Upper lobe of left lung (tissue), 6 donors: Measurements from ENCODE around the gene GRIK2. TPM values are rescaled to one million over a fixed set of nuclear protein-coding genes. Genes with fewer than 3 reads are reported as not detected.

Experiments used
- ATAC-seq, 2 donors: fragments of 200-7000 bp; cut with Tn5 transposase; one replicate each; pipeline ENCODE4 v1.9.1; 2022; ENCODE audit warnings: mild to moderate bottlenecking in 2 of 2, moderate library complexity in 2 of 2; ENCODE audit not compliant: low FRiP score in 2 of 2
- DNase-seq, 2 donors: peaks; one replicate each; pipeline ENCODE4 v3.0.0-alpha.2; 2019 to 2020
- H3K27ac ChIP-seq, 4 donors: fragments of 200-600 bp; sonication (generic); one replicate each; pipeline ENCODE4 v1.5.1; 2016 to 2019
- H3K27me3 ChIP-seq, 4 donors: fragments of 200-600 bp; sonication (generic); one replicate each; pipeline ENCODE4 v1.5.1; 2017 to 2019
- H3K36me3 ChIP-seq, 4 donors: fragments of 200-600 bp; sonication (generic); one replicate each; pipeline ENCODE4 v1.5.1; 2016 to 2019
- H3K4me1 ChIP-seq, 4 donors: fragments of 200-600 bp; sonication (generic); one replicate each; pipeline ENCODE4 v1.5.1; 2018 to 2019
- H3K4me3 ChIP-seq, 4 donors: fragments of 200-600 bp; sonication (generic); one replicate each; pipeline ENCODE4 v1.5.1; 2017 to 2019; ENCODE audit warnings: mild to moderate bottlenecking in 2 of 4, moderate library complexity in 1 of 4
- H3K9me3 ChIP-seq, 4 donors: fragments of 200-600 bp; sonication (generic); one replicate each; pipeline ENCODE4 v1.5.1; 2018 to 2019
- EP300 ChIP-seq, 4 donors: sonication (generic); formaldehyde crosslinking; IDR thresholded peaks; one replicate each; pipeline ENCODE4 v1.5.1; 2017; ENCODE audit warnings: antibody characterized with exemption in 4 of 4, control low read depth in 2 of 4
- POLR2A ChIP-seq, 4 donors: fragments of 450-650 bp; IDR thresholded peaks; one replicate each; pipeline ENCODE4 v1.5.1; 2016 to 2017; ENCODE audit warnings: antibody characterized with exemption in 4 of 4, mild to moderate bottlenecking in 2 of 4
- POLR2AphosphoS5 ChIP-seq, 2 donors: sonication (generic); formaldehyde crosslinking; IDR thresholded peaks; one replicate each; pipeline ENCODE4 v1.5.1; 2017; ENCODE audit warnings: antibody characterized with exemption in 2 of 2
- WGBS, 2 donors: methylation state at CpG; one replicate each; pipeline ENCODE4 v1.1.5; 2017 to 2018; 5-methylcytosine and 5-hydroxymethylcytosine counted together
- total RNA-seq, 6 donors: library from RNA; depleted of rRNA in 4 of 6; stranded (reverse); fragments of >200 nt in 4 of 6; gene quantifications; one replicate each; pipeline versions ENCODE4 v1.1.0 to v1.2.1, GENCODE V29; 2016 to 2021
- TF ChIP-seq, protein P1 (sequence below), 6 experiments: fragments of 450-650 bp in 4 of 6; fragments of 200-600 bp in 2 of 6; sonication (generic) in 2 of 6; IDR thresholded peaks; one replicate each; pipeline ENCODE4 v1.5.1; 2016 to 2019; ENCODE audit warnings: antibody characterized with exemption in 6 of 6
- donor health status: DM: no; HTN: no; CAD: no; lungs with moderate emphysema.
- donor health status: DM: no; HTN: yes; CAD: no; lungs with severe emphysema.

GRIK2 gene
- total RNA-seq, 6 donors from 2014 or later, result 0.07 to 1.2 (median 0.50) TPM; not detected in 2

DNA sequence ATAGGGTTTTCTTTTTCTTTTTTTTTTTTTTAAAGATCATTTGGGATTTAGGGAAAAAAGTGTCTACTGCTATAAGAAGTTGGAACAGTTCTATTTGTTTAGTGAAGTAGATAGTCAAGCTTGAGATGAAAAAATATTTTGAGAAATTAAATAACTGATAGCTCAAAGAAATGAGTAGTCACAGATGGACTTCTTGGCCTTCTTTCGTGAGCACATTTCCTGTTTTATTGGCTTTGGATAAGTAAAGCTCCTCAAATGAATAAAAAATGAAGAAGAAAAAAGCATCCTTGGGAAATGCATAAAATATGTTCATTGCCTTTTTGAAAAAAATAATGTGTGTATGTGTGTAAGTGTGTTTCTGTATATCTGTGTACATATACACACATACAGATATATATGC, 515.9 kb downstream of the GRIK2 start:
- no peak for DNase-seq
- no peak for ATAC-seq
- Histone ChIP-seq H3K27me3 (no peaks in the 10 kb centered on the region), H3K4me3 (no peak overlapping the region), H3K9me3 (no peaks in the 10 kb centered on the region), H3K27ac (no peak overlapping the region), H3K36me3 (no peaks in the 10 kb centered on the region), H3K4me1 (no peaks in the 10 kb centered on the region)
- TF ChIP-seq, protein P1, sequence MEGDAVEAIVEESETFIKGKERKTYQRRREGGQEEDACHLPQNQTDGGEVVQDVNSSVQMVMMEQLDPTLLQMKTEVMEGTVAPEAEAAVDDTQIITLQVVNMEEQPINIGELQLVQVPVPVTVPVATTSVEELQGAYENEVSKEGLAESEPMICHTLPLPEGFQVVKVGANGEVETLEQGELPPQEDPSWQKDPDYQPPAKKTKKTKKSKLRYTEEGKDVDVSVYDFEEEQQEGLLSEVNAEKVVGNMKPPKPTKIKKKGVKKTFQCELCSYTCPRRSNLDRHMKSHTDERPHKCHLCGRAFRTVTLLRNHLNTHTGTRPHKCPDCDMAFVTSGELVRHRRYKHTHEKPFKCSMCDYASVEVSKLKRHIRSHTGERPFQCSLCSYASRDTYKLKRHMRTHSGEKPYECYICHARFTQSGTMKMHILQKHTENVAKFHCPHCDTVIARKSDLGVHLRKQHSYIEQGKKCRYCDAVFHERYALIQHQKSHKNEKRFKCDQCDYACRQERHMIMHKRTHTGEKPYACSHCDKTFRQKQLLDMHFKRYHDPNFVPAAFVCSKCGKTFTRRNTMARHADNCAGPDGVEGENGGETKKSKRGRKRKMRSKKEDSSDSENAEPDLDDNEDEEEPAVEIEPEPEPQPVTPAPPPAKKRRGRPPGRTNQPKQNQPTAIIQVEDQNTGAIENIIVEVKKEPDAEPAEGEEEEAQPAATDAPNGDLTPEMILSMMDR (IDR thresholded peaks at IDR 0.05), result no peak
- WGBS, 2 donors, result 64 to 76% methylated on average over 1 of the region's 1 CpG

DNA sequence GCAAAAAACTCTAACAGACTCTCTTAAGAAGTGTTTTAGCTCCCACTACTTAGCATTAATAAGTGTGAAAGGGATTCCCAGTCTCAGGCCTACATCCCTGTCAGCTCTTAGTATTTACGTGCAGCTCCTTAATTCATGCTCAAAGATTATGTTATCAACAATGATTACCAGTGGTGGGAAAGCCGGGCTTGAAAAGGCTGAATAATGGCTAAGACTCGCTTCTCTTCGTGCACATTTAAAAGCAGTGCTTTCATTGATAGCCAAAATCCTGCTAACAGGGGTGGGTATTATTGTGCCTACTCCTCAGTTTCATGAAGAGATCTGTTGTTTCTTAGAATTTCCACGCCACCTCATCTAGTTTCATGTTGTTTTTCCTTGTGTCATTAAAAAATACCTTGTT, 518.8 kb downstream of the GRIK2 start:
- DNase-seq, result no peak
- no peak for TF ChIP-seq POLR2A (IDR thresholded peaks at IDR 0.05)
- TF ChIP-seq EP300 (IDR thresholded peaks at IDR 0.05), result no peak
- TF ChIP-seq, protein P1 (IDR thresholded peaks at IDR 0.05), result no peak
- TF ChIP-seq POLR2AphosphoS5 (IDR thresholded peaks at IDR 0.05), result no peak
- no peak for ATAC-seq
- H3K36me3 ChIP-seq, result no peaks in the 10 kb centered on the region
- H3K4me1 ChIP-seq, result no peaks in the 10 kb centered on the region
- no peaks in the 10 kb centered on the region for H3K27me3 ChIP-seq
- no peak overlapping the region for H3K27ac ChIP-seq
- WGBS, 2 donors, result 72 to 75% methylated on average over 5 of the region's 5 CpGs
- no peak overlapping the region for H3K4me3 ChIP-seq
- H3K9me3 ChIP-seq, result no peaks in the 10 kb centered on the region

DNA sequence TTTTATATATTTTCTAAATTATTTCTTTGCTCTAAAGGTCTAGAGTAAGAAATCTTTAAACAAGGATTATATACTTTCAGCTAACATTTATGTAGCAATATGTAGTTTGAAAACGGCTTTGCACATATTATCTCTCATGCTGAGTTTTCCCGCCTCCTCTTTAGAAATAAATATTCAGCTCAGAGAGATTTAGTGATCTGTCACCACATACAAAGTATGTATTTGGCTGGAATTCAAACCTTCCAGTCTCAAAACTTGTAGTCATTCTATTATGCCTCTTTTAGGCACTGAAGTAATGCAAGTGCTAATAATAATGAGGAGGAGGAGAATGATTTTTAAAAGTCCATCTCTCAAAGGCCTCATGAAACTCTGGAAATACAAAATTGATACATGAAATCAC, 525.0 kb downstream of the GRIK2 start:
- no peaks in the 10 kb centered on the region for H3K36me3 ChIP-seq
- TF ChIP-seq EP300 (IDR thresholded peaks at IDR 0.05), result no peak
- TF ChIP-seq, protein P1 (IDR thresholded peaks at IDR 0.05), result no peak
- no peak for TF ChIP-seq POLR2AphosphoS5 (IDR thresholded peaks at IDR 0.05)
- no peak for TF ChIP-seq POLR2A (IDR thresholded peaks at IDR 0.05)
- H3K27me3 ChIP-seq, result no peaks in the 10 kb centered on the region
- no peak for DNase-seq
- H3K27ac ChIP-seq, result no peak overlapping the region
- WGBS, 2 donors, result 63 to 79% methylated on average over 2 of the region's 2 CpGs
- H3K4me1 ChIP-seq, result no peaks in the 10 kb centered on the region
- no peak overlapping the region for H3K4me3 ChIP-seq
- H3K9me3 ChIP-seq, result no peaks in the 10 kb centered on the region
- ATAC-seq, result no peak

DNA sequence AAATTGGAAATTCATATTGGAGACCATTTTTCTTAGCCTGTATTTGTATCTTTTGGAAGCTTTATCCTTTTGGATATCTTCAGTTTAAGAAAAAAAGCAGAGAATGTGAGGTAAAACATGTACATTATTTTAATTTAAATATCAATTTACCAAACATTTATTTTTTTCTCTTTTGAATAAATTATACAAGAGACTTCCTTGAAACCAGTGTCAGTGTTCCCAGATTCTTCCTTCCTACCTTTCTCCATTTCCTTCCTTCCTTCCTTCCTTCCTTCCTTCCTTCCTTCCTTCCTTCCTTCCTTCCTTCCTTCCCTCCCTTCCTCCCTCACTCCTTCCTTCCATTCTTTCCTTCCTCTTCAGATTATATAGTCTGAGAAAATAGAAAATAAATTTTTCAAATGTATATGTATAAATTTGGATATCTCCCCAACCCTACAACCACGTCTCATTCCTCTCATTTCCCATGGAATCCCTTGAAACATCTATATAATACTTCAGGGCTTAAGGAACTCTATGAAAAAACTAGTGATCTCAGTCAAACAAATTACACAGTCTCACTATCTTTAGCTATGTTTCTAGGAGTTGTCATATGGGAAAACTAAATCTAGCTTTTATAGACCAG, 528.4 kb downstream of the GRIK2 start:
- no peak for ATAC-seq
- WGBS, 2 donors, result 68 to 88% methylated on average over 1 of the region's 1 CpG
- no peaks in the 10 kb centered on the region for H3K27me3 ChIP-seq
- TF ChIP-seq, protein P1 (IDR thresholded peaks at IDR 0.05), result no peak
- DNase-seq, result no peak
- H3K27ac ChIP-seq, result no peak overlapping the region
- no peak overlapping the region for H3K4me3 ChIP-seq
- H3K4me1 ChIP-seq, result no peaks in the 10 kb centered on the region
- no peaks in the 10 kb centered on the region for H3K36me3 ChIP-seq
- H3K9me3 ChIP-seq, result no peaks in the 10 kb centered on the region

DNA sequence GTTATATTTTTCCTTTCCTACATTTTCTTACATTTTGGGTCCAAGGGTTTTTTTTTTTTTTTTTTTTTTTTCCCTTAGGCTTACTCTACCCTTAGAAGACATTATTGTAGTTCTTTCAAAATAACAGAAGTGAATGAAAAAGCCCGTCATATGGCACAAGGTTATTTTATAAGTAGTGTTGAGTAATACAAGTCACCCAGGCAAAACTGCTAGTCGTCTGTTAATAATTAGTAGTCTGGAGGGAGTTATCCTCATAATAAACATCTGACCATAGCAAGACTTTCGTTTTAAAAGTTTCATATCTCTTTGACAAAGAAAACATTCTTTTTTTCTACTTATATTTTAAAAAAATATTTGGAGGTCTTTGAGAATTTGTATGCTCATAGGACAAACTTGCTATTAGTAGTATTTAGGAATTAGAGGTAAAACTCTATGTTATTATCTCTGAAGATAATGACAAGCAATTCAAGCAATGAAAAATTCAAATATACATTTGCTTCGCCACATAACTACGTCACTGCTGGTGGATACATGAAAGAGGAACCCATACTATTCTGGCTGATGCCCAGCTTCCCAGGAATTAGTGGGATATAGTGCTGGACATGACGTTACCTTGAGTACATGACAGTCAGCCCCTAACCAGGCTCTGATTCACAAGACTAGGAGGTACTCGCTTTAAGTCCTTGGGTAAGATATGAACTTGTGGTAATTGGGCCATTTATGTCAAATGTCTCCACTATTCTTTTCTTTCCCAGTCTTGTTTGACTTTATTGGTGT, 532.8 kb downstream of the GRIK2 start:
- no peaks in the 10 kb centered on the region for H3K36me3 ChIP-seq
- no peaks in the 10 kb centered on the region for H3K9me3 ChIP-seq
- H3K27me3 ChIP-seq, result no peaks in the 10 kb centered on the region
- no peak overlapping the region for H3K27ac ChIP-seq
- TF ChIP-seq EP300 (IDR thresholded peaks at IDR 0.05) (no peak), POLR2A (IDR thresholded peaks at IDR 0.05) (no peak), POLR2AphosphoS5 (IDR thresholded peaks at IDR 0.05) (no peak)
- no peaks in the 10 kb centered on the region for H3K4me1 ChIP-seq
- DNase-seq (no peak), ATAC-seq (no peak)
- WGBS, 2 donors, result 75 to 78% methylated on average over 7 of the region's 7 CpGs
- no peak overlapping the region for H3K4me3 ChIP-seq
